Glomerular visceral epithelial cell (primary cell): ENCODE measurements around the gene GRID2.

Source experiments
- DNase-seq: peaks from one replicate; pipeline ENCODE4 v3.0.0-alpha.2; 2016; ENCODE audit errors: extremely low spot score

The GRID2 gene

DNA sequence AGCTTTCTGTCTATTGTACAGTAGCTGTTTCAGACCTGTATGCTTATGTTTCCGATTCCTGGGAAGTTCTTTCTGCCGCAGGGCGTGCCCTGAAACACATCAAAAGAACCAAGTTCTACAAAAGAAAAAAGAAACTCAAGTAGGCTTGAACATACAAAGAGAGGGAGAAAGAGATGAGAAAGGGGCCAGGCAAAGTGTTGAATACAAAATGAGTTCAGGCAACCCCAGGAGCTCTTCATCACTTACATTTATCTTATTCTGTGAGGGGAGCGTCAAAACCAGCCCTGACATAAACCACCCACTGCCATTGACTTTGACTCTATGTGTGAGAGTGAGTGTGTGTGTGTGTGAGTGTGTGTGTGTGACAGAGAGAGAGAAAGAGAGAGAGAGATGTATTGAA is 1498.3 kb downstream of the GRID2 start:
- DNase-seq: no peak

- no peak for DNase-seq
Measured at GRCh38 chr4:93809773-93810172, 1506.0 kb downstream of the GRID2 start.

DNA sequence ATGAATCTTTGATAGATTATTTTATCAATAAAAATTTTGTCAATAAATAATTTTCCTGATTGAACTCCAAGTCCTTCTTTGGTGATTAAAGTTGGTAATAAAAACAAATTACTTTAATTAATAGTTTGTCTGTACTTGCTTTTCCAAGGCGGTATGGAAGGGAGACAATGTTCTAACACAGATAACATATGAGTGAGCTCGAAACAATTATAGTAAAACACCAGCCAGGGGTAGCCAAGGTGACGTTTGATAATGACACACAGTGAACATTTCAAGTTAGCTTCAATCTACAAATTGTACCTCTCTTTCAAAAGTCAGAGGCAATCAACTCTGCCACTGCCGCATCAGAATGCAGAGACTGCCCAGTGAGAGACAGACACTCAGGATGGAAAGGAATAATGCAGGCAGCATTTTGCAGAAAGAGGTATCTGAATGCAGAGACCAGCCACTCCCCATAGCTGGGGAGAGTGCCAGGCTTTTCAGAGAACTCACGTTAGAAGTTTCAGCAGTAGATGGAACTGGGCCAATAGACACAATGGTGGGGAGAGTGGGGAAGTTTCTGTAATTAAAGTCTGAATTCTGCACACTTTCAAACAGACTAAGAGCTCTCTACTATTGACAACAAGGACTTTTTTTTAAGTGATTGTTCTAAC is 1506.7 kb downstream of the GRID2 start:
- no peak for DNase-seq

GRCh38 chr4:93813092-93813491 is 1509.3 kb downstream of the GRID2 start:
- DNase-seq: no peak

DNA sequence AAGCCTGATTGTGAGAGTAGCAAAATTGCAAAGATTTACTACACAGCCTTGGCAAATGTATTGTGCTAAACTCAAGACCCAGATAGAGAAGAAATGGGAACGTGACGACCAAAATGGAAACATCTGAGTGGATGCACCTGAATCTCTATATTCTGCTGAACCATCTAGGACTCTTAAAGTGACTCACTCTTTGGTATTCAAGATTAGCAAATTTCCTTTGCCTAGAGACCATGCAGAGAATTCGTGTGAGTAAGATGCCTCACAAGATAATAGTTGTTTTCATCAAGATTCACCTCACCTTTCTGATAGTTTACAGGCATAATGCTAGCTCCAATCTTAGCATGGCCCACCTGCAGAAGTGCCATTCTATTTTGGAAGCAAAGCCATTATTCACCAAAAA is 1510.4 kb downstream of the GRID2 start:
- no peak for DNase-seq

DNA sequence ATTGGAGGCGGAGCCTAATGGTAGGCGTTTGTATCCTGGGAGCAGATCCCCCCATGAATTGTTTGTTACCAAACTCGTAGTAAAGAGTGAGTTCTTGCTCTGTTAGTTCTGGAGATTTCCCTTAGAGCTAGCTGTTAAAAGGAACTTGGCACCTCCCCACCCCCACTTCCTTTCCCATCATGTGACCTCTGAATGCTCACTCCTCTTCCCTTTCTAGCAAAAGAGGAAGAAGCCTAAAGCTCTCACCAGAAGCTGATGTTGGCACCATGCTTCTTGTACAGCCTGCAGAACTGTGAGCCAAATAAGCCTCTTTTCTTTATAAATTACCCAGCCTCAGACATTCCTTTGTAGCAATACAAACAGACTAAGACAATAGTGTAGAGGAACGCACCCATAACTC is 1511.0 kb downstream of the GRID2 start:
- no peak for DNase-seq
